ENCODE results near the gene ZNF500. TPM values are rescaled to one million over a fixed set of nuclear protein-coding genes. Genes with fewer than 3 reads are reported as not detected.

ZNF500 gene
- total RNA-seq, 1 experiment from 2014 or later: 20.1 TPM

DNA sequence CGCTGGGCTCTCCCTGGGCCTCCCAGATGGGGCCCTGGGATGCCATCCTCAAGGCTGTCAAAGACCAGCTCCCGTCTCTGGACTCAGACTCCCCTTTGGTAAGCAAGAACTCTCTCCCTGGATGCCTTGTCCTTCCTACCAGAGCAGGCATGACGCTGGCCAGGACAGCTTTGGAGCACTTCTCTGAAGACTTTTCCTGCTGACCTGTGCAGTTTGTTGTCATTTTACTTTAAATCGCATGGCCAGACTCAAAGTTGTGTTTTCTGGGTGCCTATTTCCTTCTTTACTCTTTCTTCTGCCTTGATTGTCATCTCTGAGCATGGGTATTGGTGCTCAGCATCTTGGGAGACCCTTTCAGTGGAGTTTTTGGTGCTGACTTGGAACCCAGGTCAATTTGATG, 30.4 kb downstream of the ZNF500 start:
- DNase-seq (ENCODE audit: low read depth, low spot score) (no peak), ATAC-seq (no peak)
- ChIA-PET RAD21 (ENCODE audit: low non-redundant PET in 1 of 2, low total read pairs in 2 of 2, uncharacterized antibody in 2 of 2, unreplicated experiment in 2 of 2) (no interaction called here), POLR2A (no interaction called here), CTCF (no interaction called here)
- no TSS peak for BruUV-seq (replicated peaks)
- Histone ChIP-seq H2AFZ (ENCODE audit: low read depth, low read length, poor library complexity, severe bottlenecking) (no peak overlapping the region), H3K36me3 (ENCODE audit: control insufficient read depth in 1 of 2, insufficient read depth in 2 of 2, low read length in 2 of 2) (0 out of 4 replicates have a peak, but pooled peaks cover 0 to 2% of the 10 kb centered on the region in 2 experiments), H3K27ac (ENCODE audit: low read depth, low read length) (no peak overlapping the region), H3K4me2 (ENCODE audit: low read length) (no peak overlapping the region), H4K20me1 (ENCODE audit: insufficient read depth) (no peaks in the 10 kb centered on the region), H3K9ac (ENCODE audit: low read length) (no peak overlapping the region), H3K4me3 (replicated peaks in 1 of 2; ENCODE audit: low read depth in 1 of 2, low read length in 2 of 2) (no peak overlapping the region), H3K4me1 (ENCODE audit: control insufficient read depth in 1 of 2, insufficient read depth in 2 of 2, low read length in 2 of 2) (peaks cover 8 to 19% of the 10 kb centered on the region in 2 experiments), H3K79me2 (ENCODE audit: insufficient read depth, low read length) (peaks cover 24% of the 10 kb centered on the region), H3K27me3 (ENCODE audit: insufficient read depth, low read length) (no peaks in the 10 kb centered on the region), H3K9me2 (ENCODE audit: insufficient read depth) (no peaks in the 10 kb centered on the region), H3K9me3 (ENCODE audit: control insufficient read depth in 1 of 2, insufficient read depth in 1 of 2, low read depth in 1 of 2, low read length in 2 of 2) (no peaks in the 10 kb centered on the region)
- intact Hi-C loops (cut with micrococcal nuclease): no loop called here
- no peak for TF ChIP-seq EGR1 (IDR thresholded peaks at IDR 0.05; ENCODE audit: low read depth)
- no peak for TF ChIP-seq SIN3A (IDR thresholded peaks at IDR 0.05; ENCODE audit: low read depth)
- TF ChIP-seq SRF (IDR thresholded peaks at IDR 0.05; ENCODE audit: low read depth): no peak
- TF ChIP-seq SP1 (IDR thresholded peaks at IDR 0.05; ENCODE audit: low read depth): no peak
- TF ChIP-seq TCF7L2 (IDR thresholded peaks at IDR 0.05; ENCODE audit: borderline replicate concordance, extremely low read depth, insufficient read depth, insufficient read length): no peak
- no peak for TF ChIP-seq ZNF274 (IDR thresholded peaks at IDR 0.05; ENCODE audit: low read depth, low read length)
- TF ChIP-seq, protein P1, sequence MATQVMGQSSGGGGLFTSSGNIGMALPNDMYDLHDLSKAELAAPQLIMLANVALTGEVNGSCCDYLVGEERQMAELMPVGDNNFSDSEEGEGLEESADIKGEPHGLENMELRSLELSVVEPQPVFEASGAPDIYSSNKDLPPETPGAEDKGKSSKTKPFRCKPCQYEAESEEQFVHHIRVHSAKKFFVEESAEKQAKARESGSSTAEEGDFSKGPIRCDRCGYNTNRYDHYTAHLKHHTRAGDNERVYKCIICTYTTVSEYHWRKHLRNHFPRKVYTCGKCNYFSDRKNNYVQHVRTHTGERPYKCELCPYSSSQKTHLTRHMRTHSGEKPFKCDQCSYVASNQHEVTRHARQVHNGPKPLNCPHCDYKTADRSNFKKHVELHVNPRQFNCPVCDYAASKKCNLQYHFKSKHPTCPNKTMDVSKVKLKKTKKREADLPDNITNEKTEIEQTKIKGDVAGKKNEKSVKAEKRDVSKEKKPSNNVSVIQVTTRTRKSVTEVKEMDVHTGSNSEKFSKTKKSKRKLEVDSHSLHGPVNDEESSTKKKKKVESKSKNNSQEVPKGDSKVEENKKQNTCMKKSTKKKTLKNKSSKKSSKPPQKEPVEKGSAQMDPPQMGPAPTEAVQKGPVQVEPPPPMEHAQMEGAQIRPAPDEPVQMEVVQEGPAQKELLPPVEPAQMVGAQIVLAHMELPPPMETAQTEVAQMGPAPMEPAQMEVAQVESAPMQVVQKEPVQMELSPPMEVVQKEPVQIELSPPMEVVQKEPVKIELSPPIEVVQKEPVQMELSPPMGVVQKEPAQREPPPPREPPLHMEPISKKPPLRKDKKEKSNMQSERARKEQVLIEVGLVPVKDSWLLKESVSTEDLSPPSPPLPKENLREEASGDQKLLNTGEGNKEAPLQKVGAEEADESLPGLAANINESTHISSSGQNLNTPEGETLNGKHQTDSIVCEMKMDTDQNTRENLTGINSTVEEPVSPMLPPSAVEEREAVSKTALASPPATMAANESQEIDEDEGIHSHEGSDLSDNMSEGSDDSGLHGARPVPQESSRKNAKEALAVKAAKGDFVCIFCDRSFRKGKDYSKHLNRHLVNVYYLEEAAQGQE (IDR thresholded peaks at IDR 0.05; ENCODE audit: low read depth): no peak
- no peak for TF ChIP-seq EZH2phosphoT487 (IDR thresholded peaks at IDR 0.05; ENCODE audit: borderline replicate concordance)
- TF ChIP-seq CEBPB (IDR thresholded peaks at IDR 0.05; ENCODE audit: low read depth): no peak
- TF ChIP-seq JUND (IDR thresholded peaks at IDR 0.05): no peak
